Measurements from ENCODE around the gene GPR176. TPM values are rescaled to one million over a fixed set of nuclear protein-coding genes. Genes with fewer than 3 reads are reported as not detected.

The GPR176 gene
- total RNA-seq, 2 experiments from 2014 or later, result 0.57 TPM; not detected in 1

- BruUV-seq (replicated peaks), result no TSS peak
- H3K9me3 ChIP-seq (ENCODE audit: low read length), result no peaks in the 10 kb centered on the region
- intact Hi-C loops (cut with micrococcal nuclease; ENCODE audit: unreplicated experiment), result no loop called here
- no peaks in the 10 kb centered on the region for H3K4me1 ChIP-seq (ENCODE audit: insufficient read depth, low read length, poor library complexity, severe bottlenecking)
- no peaks in the 10 kb centered on the region for H3K9me2 ChIP-seq (ENCODE audit: insufficient read depth, low read length)
- ChIA-PET CTCF (ENCODE audit: unreplicated experiment) (no interaction called here), POLR2A (no interaction called here)
- H3K79me2 ChIP-seq (ENCODE audit: insufficient read depth, low read depth, low read length), result no peaks in the 10 kb centered on the region
- DNase-seq (ENCODE audit: low spot score), result no peak
- TF ChIP-seq EZH2phosphoT487 (IDR thresholded peaks at IDR 0.05; ENCODE audit: borderline replicate concordance, low read depth, low read length), result no peak
- no peak for TF ChIP-seq CTCF (conservative IDR thresholded peaks at IDR 0.05; ENCODE audit: low read length)
- no peak overlapping the region for H2AFZ ChIP-seq (ENCODE audit: low read length)
- no peak overlapping the region for H3K27ac ChIP-seq (ENCODE audit: low read depth, low read length, poor library complexity, severe bottlenecking)
- H4K20me1 ChIP-seq (ENCODE audit: insufficient read depth, low read length), result no peaks in the 10 kb centered on the region
- no peak overlapping the region for H3K4me2 ChIP-seq (ENCODE audit: low read length)
- H3K36me3 ChIP-seq (ENCODE audit: insufficient read depth, low read length), result no peaks in the 10 kb centered on the region
- no peak overlapping the region for H3K4me3 ChIP-seq (ENCODE audit: low read depth, low read length, poor library complexity, severe bottlenecking)
Observed at GRCh38 chr15:39828374-39828931, 91.6 kb downstream of the GPR176 start.

GRCh38 chr15:39826975-39827374, 93.1 kb downstream of the GPR176 start:
- Histone ChIP-seq H4K20me1 (ENCODE audit: insufficient read depth, low read length) (no peaks in the 10 kb centered on the region), H3K4me2 (ENCODE audit: low read length) (no peak overlapping the region), H3K27ac (ENCODE audit: low read depth, low read length, poor library complexity, severe bottlenecking) (no peak overlapping the region), H3K9me2 (ENCODE audit: insufficient read depth, low read length) (no peaks in the 10 kb centered on the region), H3K79me2 (ENCODE audit: insufficient read depth, low read depth, low read length) (no peaks in the 10 kb centered on the region), H2AFZ (ENCODE audit: low read length) (no peak overlapping the region), H3K36me3 (ENCODE audit: insufficient read depth, low read length) (no peaks in the 10 kb centered on the region), H3K9me3 (ENCODE audit: low read length) (no peaks in the 10 kb centered on the region), H3K4me1 (ENCODE audit: insufficient read depth, low read length, poor library complexity, severe bottlenecking) (no peaks in the 10 kb centered on the region), H3K4me3 (ENCODE audit: low read depth, low read length, poor library complexity, severe bottlenecking) (no peak overlapping the region)
- ChIA-PET POLR2A (interaction anchor here (1.4 kb wide), 1 partner anchor 13 kb away, joined by 3 read pairs; no protein-coding TSS in a partner anchor), CTCF (ENCODE audit: unreplicated experiment) (no interaction called here)
- intact Hi-C loops (cut with micrococcal nuclease; ENCODE audit: unreplicated experiment), result no loop called here
- TF ChIP-seq EZH2phosphoT487 (IDR thresholded peaks at IDR 0.05; ENCODE audit: borderline replicate concordance, low read depth, low read length) (no peak), CTCF (conservative IDR thresholded peaks at IDR 0.05; ENCODE audit: low read length) (no peak)
- BruUV-seq (replicated peaks), result no TSS peak
- no peak for DNase-seq (ENCODE audit: low spot score)

GRCh38 chr15:39823634-39824033, 96.4 kb downstream of the GPR176 start:
- Histone ChIP-seq H3K4me1 (ENCODE audit: insufficient read depth, low read length, poor library complexity, severe bottlenecking) (no peaks in the 10 kb centered on the region), H3K79me2 (ENCODE audit: insufficient read depth, low read depth, low read length) (no peaks in the 10 kb centered on the region), H3K9me2 (ENCODE audit: insufficient read depth, low read length) (no peaks in the 10 kb centered on the region), H4K20me1 (ENCODE audit: insufficient read depth, low read length) (no peaks in the 10 kb centered on the region), H3K4me2 (ENCODE audit: low read length) (no peak overlapping the region), H3K4me3 (ENCODE audit: low read depth, low read length, poor library complexity, severe bottlenecking) (no peak overlapping the region), H2AFZ (ENCODE audit: low read length) (no peak overlapping the region), H3K9me3 (ENCODE audit: low read length) (no peaks in the 10 kb centered on the region), H3K27ac (ENCODE audit: low read depth, low read length, poor library complexity, severe bottlenecking) (no peak overlapping the region), H3K36me3 (ENCODE audit: insufficient read depth, low read length) (no peaks in the 10 kb centered on the region)
- intact Hi-C loops (cut with micrococcal nuclease; ENCODE audit: unreplicated experiment), result no loop called here
- no peak for TF ChIP-seq EZH2phosphoT487 (IDR thresholded peaks at IDR 0.05; ENCODE audit: borderline replicate concordance, low read depth, low read length)
- POLR2A ChIA-PET, result no interaction called here
- CTCF ChIA-PET (ENCODE audit: unreplicated experiment), result no interaction called here
- DNase-seq (ENCODE audit: low spot score), result no peak
- no TSS peak for BruUV-seq (replicated peaks)

Measured in OCI-LY7 (cell line).